GDM1 (cell line): ENCODE measurements around the gene DCLK3.

Experiments used
- DNase-seq: peaks from one replicate; lab custom pipeline; 2025; lab: John Stamatoyannopoulos, UW

The DCLK3 gene, protein sequence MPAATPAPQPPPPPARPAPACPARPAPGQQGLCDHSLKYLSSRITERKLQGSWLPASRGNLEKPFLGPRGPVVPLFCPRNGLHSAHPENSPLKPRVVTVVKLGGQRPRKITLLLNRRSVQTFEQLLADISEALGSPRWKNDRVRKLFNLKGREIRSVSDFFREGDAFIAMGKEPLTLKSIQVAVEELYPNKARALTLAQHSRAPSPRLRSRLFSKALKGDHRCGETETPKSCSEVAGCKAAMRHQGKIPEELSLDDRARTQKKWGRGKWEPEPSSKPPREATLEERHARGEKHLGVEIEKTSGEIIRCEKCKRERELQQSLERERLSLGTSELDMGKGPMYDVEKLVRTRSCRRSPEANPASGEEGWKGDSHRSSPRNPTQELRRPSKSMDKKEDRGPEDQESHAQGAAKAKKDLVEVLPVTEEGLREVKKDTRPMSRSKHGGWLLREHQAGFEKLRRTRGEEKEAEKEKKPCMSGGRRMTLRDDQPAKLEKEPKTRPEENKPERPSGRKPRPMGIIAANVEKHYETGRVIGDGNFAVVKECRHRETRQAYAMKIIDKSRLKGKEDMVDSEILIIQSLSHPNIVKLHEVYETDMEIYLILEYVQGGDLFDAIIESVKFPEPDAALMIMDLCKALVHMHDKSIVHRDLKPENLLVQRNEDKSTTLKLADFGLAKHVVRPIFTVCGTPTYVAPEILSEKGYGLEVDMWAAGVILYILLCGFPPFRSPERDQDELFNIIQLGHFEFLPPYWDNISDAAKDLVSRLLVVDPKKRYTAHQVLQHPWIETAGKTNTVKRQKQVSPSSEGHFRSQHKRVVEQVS

DNA sequence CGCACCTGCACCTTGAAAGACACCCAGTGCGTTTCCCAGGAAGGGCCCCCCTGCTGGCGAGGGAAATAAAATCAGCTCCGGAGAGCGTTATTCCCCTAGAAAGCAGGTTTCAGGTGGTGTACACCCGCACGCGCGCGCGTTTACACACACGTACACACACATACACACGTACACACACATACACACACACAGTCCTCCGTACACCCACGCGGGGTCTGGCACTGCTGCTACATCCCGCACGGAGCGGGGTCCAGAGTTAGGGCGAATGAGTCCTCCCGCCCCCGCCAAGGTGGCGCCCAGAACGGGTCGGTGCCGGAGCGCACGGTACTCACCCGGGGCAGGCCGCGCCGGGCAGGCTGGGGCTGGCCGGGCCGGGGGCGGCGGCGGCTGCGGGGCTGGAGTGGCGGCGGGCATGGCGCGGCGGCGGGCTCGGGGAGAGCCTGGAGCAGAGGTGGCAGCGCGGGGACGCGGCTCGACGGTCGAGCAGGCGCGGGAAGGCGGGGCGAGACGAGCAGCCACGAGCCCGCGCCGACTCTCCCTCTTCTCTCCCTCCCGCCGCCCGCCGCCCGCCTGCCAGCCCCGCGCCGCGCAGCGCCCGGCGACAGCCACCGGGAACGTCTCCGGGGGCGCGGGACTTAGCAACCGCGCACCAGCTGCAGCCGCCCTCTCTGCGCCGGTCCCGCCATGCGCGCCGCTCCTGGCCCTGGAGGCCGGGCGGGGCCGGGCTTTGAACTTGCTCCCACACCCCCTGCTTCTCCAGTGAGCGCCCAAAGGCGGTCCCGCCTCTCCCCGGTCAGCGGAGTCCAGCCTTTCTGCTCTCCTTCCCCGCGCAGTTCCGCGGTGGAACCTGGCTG lies at the start of gene DCLK3:
Gene DCLK3 (minus strand): TSS at position 704 of the 854 bp plus-strand sequence. CDS start 290 bp downstream, at position 414.
- no peak for DNase-seq

DNA sequence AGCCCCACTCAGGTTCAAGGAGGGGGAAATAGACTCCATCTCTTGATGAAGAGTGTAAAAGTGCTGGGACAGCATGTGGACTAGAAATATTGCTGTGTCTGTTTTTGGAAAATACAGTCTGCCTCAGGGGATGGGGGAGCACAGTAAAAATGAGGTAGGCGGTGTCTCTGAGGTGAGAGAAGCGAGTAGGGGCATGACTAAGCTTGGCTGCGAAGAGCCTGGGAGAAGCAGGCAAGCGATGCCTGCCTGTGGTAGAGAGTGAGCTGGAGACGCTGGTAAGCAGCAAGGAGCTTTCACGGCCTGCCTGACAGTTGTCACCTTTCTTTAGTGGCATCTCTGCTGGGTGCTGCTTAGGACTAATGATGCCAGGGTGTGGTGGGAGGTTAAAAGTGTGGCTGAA lies 49.0 kb upstream of the DCLK3 start:
- no peak for DNase-seq

DNA sequence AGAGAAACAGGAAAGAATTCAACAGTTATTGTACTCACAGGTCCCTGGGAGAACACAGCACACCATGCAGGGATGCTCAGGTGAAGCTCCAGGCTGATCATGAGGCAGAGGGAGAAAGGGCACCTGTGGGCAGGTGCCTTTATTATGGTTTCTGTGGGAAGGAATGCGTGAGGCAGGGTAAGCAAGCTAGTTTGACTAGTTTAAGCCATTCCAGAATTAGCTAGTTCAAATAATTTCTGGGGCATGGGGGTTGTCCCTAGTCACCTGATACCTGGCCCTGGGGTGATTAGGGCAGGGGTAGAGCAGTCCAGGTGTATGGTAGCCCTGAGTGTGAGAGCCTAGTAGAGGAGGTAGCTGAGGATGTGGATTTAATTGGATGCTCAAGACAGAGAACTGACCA lies 47.9 kb upstream of the DCLK3 start:
- DNase-seq = no peak

DNA sequence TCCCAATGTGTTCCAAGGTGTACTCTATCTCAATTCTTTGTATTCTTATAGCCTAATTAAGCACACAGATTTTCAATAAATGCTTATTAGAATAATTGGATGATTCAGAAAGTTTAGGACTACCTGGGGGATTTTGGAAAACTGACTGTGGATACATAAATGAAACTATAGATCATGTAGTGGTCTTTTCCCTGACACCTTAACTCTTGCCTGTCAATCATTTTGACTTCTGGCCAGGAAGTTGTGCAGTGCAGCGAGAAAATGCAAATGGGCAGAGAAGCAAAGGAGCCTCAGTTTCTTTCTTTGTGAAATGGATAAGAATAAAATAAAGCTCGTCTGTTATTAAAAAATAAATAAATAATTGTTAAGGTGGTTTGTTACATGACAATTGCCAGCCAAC lies 47.4 kb upstream of the DCLK3 start:
- no peak for DNase-seq

DNA sequence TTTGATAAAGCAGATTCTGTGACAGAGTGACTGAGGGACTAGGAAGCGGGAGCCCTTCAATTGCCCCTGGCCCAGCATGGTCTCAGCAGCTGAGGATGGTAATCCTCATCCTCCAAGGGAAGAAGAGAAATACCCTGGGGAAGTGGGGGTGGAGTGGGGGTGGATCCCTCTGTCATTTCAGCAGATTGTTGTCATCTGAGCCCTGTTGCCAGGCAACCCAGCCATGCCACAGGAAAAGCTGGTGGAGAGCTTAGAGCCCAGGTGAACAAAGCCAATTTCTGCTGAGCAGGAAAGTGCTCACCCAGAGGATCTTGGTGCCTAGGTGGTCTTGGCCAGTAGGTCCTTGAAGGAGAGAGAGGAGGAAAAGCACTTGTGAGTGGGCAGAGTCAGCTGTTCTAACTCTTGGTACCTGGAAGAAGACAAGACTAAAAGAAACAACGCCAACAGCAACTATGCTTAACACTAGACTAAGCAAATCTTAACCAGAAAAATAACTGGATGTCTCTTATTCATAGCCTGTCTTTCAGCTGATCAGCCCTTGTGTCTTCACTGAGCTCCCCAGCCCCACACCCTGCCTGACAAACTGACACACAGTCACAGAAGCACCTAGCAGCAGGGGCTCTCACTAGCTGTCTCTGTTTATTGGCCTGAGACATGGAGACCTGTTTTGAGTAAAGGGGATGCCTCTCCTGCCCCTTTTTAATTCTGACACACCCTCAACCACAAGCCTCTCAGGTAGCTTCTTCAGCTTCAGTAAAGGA lies 40.1 kb upstream of the DCLK3 start:
- DNase-seq = no peak

DNA sequence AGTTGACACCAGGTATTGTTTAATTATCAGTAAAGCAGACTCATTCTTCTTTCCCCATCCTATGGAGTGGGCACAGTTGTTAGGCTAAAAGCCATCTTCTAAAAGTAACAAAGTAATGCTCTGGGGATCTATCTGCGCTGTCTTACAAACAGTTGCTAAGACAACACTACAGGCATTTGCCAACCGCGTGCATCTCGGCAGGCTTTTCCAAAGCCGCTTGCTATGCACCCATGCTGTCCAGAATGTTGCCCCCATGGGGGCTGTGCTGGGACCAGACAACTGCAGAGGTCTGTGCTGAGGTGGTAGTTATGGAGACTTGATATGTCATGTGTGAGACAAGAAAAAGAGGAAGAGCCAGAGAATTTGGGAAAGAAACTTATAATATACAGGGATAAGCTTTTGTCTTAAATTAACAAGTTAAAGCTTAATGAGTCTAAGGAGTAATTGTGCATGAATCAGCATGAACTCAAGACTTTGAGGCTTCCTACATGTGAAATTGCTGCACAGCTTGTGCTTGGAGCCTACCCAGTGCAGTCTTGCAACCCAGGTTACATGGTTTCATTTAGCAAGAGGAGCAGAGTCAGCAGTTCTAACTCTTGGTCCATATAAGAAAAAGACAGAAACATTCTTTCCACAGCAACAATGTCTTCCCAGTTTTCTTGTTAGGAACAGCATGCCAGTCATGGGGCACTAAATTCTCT lies 38.9 kb upstream of the DCLK3 start:
- no peak for DNase-seq

DNA sequence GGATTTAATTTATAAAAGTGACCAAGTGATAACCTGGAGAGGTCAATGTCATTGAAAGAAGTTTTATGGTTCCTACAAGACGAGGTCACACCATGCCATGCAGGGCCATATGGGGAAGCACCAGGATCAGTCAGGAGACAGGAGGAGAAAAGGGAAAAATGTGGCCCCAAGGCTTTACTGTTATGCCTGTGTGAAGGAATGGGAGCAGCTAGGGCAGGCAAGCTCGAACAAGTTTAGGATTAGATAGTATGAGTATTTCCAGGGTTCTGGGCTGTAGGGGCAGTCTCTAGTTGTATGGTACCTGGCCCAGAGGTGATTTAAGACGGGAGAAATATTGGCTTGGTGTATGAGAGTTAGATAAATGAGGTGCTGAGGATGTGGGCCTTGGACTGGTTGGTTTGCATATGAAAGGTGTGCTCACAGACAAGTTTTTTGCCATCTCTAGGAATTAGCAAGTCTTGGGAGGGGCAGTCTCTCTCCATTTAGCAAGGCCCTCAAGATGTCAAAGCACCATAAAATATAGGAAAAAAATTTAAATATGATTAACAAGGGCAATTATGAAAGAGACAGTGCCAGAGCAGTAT lies 36.3 kb upstream of the DCLK3 start:
- DNase-seq = no peak

DNA sequence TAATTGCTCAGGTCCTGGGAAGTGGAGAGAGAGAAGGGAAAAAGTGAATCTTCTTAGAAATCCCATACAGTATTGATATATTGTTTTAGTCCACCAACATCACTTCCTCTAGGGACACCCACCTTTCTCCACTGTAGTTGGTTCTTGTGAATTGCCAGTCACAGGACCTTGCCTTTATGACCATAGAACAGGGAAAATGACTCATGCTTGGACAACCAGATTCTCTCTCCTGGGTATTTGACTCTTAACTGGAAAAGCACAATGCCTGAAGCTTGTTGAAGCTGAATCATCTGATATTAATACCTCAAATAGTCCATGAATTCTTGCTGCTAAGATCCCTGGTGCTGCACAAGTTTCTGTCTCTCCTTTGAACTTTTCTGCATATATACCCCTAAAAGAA lies 32.5 kb upstream of the DCLK3 start:
- DNase-seq = no peak

DNA sequence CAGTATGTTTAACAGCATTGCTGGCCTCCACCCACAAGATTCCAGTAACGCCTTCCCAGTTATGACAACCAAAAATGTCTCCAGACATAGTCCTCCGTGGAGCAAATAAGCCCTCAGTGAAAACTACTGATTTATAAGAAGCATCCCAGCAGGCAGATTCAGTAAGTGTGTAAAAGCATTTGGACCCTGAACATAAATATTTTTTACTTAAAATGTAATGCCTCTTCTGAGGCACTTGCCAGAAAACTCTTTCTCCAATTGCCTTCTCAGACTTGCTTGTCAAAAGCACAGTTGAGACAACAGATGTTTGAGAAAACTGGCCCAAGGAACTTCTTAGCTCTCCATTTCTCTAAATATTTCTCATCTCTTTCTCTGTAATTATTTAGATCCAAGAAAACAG lies 31.8 kb upstream of the DCLK3 start:
- DNase-seq = no peak

DNA sequence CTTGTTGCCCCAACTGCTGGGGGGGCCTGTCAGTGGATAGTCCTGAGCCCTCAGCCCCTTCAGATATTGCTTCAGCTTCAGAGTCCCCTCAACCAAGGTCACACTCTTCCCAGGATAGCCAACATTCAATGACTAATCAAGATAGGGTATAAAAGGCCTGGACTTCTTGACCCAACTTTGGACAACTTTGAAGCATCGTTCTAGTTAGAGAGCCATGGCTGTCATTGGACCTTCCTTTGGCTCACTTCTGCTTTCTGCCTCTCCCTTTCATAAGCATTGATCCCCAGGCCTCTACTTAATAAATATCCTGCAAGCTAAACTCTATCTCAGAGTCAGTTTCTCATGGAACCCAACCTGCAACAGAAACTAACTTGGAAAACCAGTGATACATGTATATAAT lies 31.3 kb upstream of the DCLK3 start:
- DNase-seq = no peak

DNA sequence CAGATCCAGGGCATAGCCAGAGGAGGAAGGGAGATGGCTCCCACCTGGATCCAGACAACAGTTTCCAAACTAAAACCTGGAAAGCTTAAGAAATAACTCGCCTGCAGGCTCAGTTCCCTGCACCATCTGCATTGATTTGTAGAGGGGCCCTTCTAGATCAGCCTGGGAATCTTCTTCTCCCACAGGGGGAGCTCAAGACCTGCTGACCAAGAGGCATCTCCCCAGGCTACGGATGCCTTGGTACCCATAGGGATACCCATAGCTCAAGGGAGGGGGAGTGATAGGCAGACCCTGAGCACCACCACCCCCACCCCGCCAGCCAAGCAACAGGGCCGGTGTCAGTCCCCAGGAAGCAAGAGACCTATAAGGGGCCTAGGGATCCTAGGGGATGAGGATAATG lies 28.0 kb upstream of the DCLK3 start:
- DNase-seq = peak; percentile 1

DNA sequence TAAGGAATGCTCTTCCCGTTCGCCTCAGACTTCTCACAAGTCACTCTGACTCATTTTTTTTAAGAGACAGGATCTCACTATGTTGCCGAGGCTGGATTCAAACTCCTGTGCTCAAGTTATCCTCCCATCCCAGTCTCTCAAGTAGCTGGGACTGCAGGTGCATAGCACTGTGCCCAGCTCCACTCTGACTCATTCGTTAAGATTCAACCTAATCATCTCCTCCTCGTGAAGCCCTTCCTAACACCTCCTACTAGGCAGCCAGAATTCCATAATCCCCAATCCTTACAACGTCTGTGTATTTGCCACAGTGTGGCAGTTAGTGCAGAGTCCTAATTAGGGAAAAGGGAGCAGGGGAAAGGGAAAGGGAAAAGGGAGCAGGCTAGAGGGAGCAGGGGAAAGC lies 26.4 kb upstream of the DCLK3 start:
- DNase-seq = no peak

DNA sequence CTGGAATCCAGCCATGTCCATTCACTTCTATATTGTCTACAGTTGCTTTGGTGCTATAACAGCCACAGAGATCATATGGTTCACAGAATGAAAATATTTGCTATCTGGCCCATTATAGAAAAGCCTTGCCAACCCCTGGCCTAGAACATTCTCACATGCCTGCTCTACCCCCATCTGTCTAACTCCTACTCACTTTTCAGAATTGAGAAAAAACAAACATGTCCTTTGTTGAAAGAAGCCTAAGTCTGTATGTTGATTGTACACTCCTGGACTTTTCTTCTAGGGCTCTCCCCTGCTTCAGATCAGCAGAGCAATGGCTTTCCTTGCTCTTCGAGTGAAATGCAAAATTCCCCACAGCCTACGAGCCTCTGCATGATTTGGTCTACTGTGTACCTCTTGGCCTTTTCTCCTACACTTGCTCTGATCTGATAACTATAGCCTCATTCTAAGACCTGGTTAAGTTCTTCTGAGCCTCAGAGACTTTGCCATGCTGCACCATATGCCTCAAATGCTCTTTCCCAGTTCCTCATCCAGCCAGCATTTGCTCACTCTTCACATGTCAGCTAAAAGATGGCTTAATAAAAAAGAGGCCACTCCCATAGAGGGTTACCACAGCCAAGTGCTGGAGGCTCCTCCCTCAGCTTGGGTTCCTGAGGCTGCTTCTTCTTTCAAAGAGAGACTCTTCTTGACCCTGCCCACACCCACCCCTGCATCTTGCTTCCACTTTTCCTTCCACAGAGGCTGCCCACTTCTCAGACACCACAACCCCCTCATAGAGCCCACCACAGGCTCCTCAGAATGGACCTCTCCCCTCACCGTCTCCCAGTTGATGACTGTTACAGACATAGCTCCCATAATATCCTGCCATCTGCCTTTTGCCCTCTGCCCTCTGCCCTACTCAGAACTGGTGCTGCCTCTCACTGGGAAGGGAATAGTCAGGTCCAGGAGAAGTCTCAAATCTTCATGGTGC lies 22.9 kb upstream of the DCLK3 start:
- no peak for DNase-seq

DNA sequence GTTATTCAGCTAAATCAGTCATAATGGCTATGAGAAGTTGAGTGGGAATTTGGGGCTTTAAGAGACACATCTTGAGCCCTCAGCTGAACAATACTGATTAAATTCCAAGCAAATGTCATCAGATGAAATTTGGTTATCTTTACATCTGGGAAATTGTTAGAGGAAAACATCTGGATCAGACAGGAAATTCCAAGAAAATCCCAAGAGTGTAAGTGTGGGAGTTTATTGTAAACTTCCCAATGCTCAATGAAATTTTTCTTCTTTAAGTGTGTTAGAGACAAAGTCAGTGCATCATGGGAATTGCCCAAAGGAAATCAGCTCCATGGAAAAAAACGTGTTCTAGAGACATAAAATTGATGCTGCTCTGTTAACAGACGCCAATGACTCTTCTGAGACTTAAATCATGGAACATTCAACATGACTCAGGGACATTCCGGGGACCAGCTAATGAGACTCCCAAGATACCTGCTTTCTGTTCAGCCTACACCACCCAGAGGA lies 19.8 kb upstream of the DCLK3 start:
- no peak for DNase-seq

DNA sequence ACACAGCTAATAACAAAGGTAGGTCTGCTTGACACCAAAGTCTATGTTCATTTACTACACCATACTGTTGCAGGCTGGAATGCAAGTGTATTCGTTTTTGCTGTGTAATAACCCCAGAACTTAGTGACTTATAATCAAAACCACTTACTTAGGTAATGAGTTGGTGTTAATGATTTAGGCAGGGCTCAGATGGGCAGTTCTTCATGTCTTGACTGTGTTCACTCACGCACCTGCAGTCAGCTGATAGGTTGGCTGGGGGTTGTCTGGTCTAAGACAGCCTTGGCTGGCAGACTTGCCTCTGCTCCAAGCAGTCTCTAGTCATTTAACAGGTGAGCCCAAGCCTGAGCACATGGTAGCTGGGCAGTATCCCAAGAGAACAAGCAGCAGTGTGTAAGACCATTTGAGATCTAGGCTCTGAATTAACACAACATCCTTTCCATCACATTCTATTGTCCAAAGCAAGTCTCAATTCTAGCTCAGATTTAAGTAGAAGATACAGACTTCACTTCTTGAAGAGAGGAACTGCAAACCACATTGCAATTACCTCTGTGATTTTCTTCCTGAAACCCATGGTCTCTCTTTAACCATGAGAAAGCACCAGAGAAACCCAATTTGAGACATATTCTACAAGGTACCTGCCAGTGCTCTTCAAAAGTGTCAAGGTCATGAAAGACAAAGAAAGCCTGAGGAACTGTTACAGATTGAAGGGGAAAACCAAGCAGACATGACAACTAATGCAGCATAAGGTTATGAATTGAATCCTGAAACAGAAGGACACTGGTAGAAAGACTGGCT lies 13.3 kb upstream of the DCLK3 start:
- DNase-seq = no peak

DNA sequence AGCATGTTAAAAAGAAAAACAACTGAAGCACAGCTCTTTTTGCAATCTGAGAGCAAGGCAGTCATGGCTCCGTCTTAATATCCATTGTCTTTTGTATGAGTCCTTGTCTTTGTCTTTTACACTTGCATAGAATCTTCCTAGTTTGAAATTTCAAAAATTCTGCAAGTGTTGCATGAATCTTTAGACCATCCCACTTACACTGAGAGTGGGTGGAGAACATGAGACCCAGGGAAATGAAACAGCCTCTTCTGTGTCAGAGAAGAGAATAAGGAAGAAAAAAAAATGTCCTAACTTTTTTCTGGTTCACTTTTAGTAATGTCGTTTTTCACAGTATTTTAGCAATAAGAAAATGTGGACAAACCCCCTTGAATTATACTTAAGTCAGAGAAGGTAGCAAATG lies 12.1 kb upstream of the DCLK3 start:
- DNase-seq = no peak

DNA sequence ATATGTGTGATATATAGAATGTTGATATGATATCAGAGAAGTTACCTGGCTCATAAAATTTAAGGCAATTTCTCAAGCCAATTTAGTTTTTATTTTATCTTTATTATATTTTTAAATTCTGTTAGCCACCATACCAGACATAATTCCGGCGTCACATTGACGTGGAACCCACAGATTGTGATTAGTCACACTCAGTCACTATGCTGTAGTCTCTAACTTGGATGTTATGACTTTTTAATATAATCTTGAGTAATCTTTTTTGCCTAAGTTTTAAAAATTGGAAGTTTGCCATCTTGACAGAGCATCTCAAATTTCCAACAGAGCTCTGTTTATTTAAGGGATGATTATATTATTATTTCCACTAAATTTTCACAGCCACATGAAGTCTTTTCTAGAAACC lies 9.7 kb upstream of the DCLK3 start:
- no peak for DNase-seq

DNA sequence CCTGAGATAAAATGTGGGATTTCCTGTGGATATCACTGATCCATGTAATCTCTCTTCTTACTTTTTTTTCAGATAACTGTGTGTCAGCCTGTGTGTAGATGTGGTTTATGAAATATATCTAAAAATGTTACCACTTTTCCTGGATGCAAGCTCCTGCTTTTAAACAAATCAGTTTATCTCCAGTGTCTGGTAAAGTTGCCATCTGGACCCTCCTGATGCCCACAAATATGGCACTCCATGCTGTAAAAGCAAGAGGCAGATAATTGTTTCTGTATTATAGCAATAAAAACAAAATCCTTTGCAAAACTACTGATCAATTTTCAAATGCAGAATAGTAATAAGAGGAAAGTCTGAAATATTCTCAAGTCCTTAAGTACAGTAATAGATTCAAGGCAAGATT lies 7.6 kb upstream of the DCLK3 start:
- DNase-seq = no peak
